GM18505 (cell line): ENCODE measurements around the gene ADAM22.
A peak's percentile ranks its signal among the peaks of the same experiment; 100 is the strongest.
"Not testable (repeated sequence)": the region's sequence is repeated elsewhere in the genome, so short reads cannot be mapped to it uniquely, and the experiment has no call there.

Experiments
- ATAC-seq: cut with Tn5 transposase; IDR thresholded peaks from one replicate; pipeline ENCODE4 v1.9.1; 2021; ENCODE audit not compliant: unreplicated experiment
- POLR2A ChIP-seq: IDR thresholded peaks from 4 replicates; pipeline ENCODE4 v1.6.1; 2011; ENCODE audit warnings: borderline replicate concordance; ENCODE audit not compliant: insufficient read depth, insufficient read length; ENCODE audit errors: extremely low read depth

The ADAM22 gene

GRCh38 chr7:87933953-87934698, at the start of gene ADAM22:
Gene ADAM22 (plus strand): TSS chr7:87934251. CDS start chr7:87934466, 215 bp downstream.
- ATAC-seq, result peak; percentile 95
- TF ChIP-seq POLR2A, result peak; percentile 91

- no peak for ATAC-seq
- TF ChIP-seq POLR2A, result no peak
Observed at GRCh38 chr7:87885018-87885417, 49.0 kb upstream of the ADAM22 start.

- no peak for TF ChIP-seq POLR2A
- ATAC-seq, result no peak
Observed at GRCh38 chr7:87886875-87887274, 47.2 kb upstream of the ADAM22 start.

- no peak for TF ChIP-seq POLR2A
- no peak for ATAC-seq
Observed at GRCh38 chr7:87895363-87895762, 38.7 kb upstream of the ADAM22 start.

- no peak for TF ChIP-seq POLR2A
- no peak for ATAC-seq
Observed at GRCh38 chr7:87899255-87899654, 34.8 kb upstream of the ADAM22 start.

GRCh38 chr7:87907136-87907906, 26.7 kb upstream of the ADAM22 start:
- ATAC-seq, result not testable (repeated sequence)

GRCh38 chr7:87908814-87909213, 25.2 kb upstream of the ADAM22 start:
- ATAC-seq, result not testable (repeated sequence)

- no peak for TF ChIP-seq POLR2A
- no peak for ATAC-seq
Observed at GRCh38 chr7:87912121-87912520, 21.9 kb upstream of the ADAM22 start.

- no peak for ATAC-seq
Observed at GRCh38 chr7:87918740-87919139, 15.3 kb upstream of the ADAM22 start.

GRCh38 chr7:87919875-87920274, 14.2 kb upstream of the ADAM22 start:
- TF ChIP-seq POLR2A, result no peak

More at GRCh38 chr7:87918740-87919139, 15.3 kb upstream of the ADAM22 start:
- no peak for TF ChIP-seq POLR2A

GRCh38 chr7:87920578-87920977, 13.5 kb upstream of the ADAM22 start:
- no peak for ATAC-seq
- TF ChIP-seq POLR2A, result no peak

More at GRCh38 chr7:87919875-87920274, 14.2 kb upstream of the ADAM22 start:
- no peak for ATAC-seq

GRCh38 chr7:87922759-87923395, 11.2 kb upstream of the ADAM22 start:
- ATAC-seq, result not testable (repeated sequence)

- peak; percentile 56 for TF ChIP-seq POLR2A
- peak; percentile 99 for ATAC-seq
Observed at GRCh38 chr7:87926581-87927461, 7.2 kb upstream of the ADAM22 start.
